ENCODE results near the gene RAI2. TPM values are rescaled to one million over a fixed set of nuclear protein-coding genes. Genes with fewer than 3 reads are reported as not detected.

RAI2 gene
- total RNA-seq, 1 donor, result 0.36 TPM

GRCh38 chrX:17817251-17817650, 43.8 kb downstream of the RAI2 start:
- no peaks in the 10 kb centered on the region for H3K36me3 ChIP-seq (ENCODE audit: insufficient read depth, low read length)
- peaks cover 10% of the 10 kb centered on the region for H3K4me1 ChIP-seq (ENCODE audit: insufficient read depth, low read length)
- H2AFZ ChIP-seq (ENCODE audit: low read length), result no peak overlapping the region
- H3K9me3 ChIP-seq (ENCODE audit: low read depth, low read length), result no peaks in the 10 kb centered on the region
- no peaks in the 10 kb centered on the region for H4K20me1 ChIP-seq (ENCODE audit: insufficient read depth, low read length)
- no peak overlapping the region for H3K27ac ChIP-seq (ENCODE audit: low read depth, low read length)
- no peak overlapping the region for H3K4me3 ChIP-seq (ENCODE audit: insufficient read depth, low read length)
- no peak for TF ChIP-seq CTCF (IDR thresholded peaks at IDR 0.05; ENCODE audit: extremely low read depth, low read depth, low read length)
- no peaks in the 10 kb centered on the region for H3K79me2 ChIP-seq (ENCODE audit: insufficient read depth, low read length)
- H3K4me2 ChIP-seq (ENCODE audit: insufficient read depth, low read length), result no peak overlapping the region
- no peaks in the 10 kb centered on the region for H3K27me3 ChIP-seq (ENCODE audit: insufficient read depth, low read length)
- DNase-seq (ENCODE audit: insufficient read length, low spot score, missing footprints), result peak; percentile 51

GRCh38 chrX:17814557-17814956, 46.5 kb downstream of the RAI2 start:
- DNase-seq (ENCODE audit: insufficient read length, low spot score, missing footprints), result peak; percentile 70
- Histone ChIP-seq H3K27ac (ENCODE audit: low read depth, low read length) (no peak overlapping the region), H4K20me1 (ENCODE audit: insufficient read depth, low read length) (no peaks in the 10 kb centered on the region), H3K4me1 (ENCODE audit: insufficient read depth, low read length) (peaks cover 10% of the 10 kb centered on the region), H3K9me3 (ENCODE audit: low read depth, low read length) (no peaks in the 10 kb centered on the region), H3K36me3 (ENCODE audit: insufficient read depth, low read length) (no peaks in the 10 kb centered on the region), H3K27me3 (ENCODE audit: insufficient read depth, low read length) (no peaks in the 10 kb centered on the region), H3K4me3 (ENCODE audit: insufficient read depth, low read length) (no peak overlapping the region), H3K79me2 (ENCODE audit: insufficient read depth, low read length) (no peaks in the 10 kb centered on the region), H2AFZ (ENCODE audit: low read length) (no peak overlapping the region), H3K4me2 (ENCODE audit: insufficient read depth, low read length) (no peak overlapping the region)
- TF ChIP-seq CTCF (IDR thresholded peaks at IDR 0.05; ENCODE audit: extremely low read depth, low read depth, low read length), result no peak

GRCh38 chrX:17814059-17814458, 47.0 kb downstream of the RAI2 start:
- H4K20me1 ChIP-seq (ENCODE audit: insufficient read depth, low read length), result no peaks in the 10 kb centered on the region
- no peaks in the 10 kb centered on the region for H3K36me3 ChIP-seq (ENCODE audit: insufficient read depth, low read length)
- no peak overlapping the region for H2AFZ ChIP-seq (ENCODE audit: low read length)
- H3K27me3 ChIP-seq (ENCODE audit: insufficient read depth, low read length), result no peaks in the 10 kb centered on the region
- H3K9me3 ChIP-seq (ENCODE audit: low read depth, low read length), result no peaks in the 10 kb centered on the region
- no peak overlapping the region for H3K4me2 ChIP-seq (ENCODE audit: insufficient read depth, low read length)
- peak; percentile 75 for DNase-seq (ENCODE audit: insufficient read length, low spot score, missing footprints)
- H3K4me3 ChIP-seq (ENCODE audit: insufficient read depth, low read length), result no peak overlapping the region
- no peak overlapping the region for H3K27ac ChIP-seq (ENCODE audit: low read depth, low read length)
- no peaks in the 10 kb centered on the region for H3K79me2 ChIP-seq (ENCODE audit: insufficient read depth, low read length)
- no peak for TF ChIP-seq CTCF (IDR thresholded peaks at IDR 0.05; ENCODE audit: extremely low read depth, low read depth, low read length)
- peaks cover 10% of the 10 kb centered on the region for H3K4me1 ChIP-seq (ENCODE audit: insufficient read depth, low read length)

- no peak for DNase-seq (ENCODE audit: insufficient read length, low spot score, missing footprints)
- H3K36me3 ChIP-seq (ENCODE audit: insufficient read depth, low read length), result no peaks in the 10 kb centered on the region
- H3K9me3 ChIP-seq (ENCODE audit: low read depth, low read length), result no peaks in the 10 kb centered on the region
- TF ChIP-seq CTCF (IDR thresholded peaks at IDR 0.05; ENCODE audit: extremely low read depth, low read depth, low read length), result no peak
- no peak overlapping the region for H3K4me2 ChIP-seq (ENCODE audit: insufficient read depth, low read length)
- no peak overlapping the region for H3K27ac ChIP-seq (ENCODE audit: low read depth, low read length)
- H3K27me3 ChIP-seq (ENCODE audit: insufficient read depth, low read length), result no peaks in the 10 kb centered on the region
- no peak overlapping the region for H2AFZ ChIP-seq (ENCODE audit: low read length)
- H3K79me2 ChIP-seq (ENCODE audit: insufficient read depth, low read length), result no peaks in the 10 kb centered on the region
- peaks cover 10% of the 10 kb centered on the region for H3K4me1 ChIP-seq (ENCODE audit: insufficient read depth, low read length)
- no peaks in the 10 kb centered on the region for H4K20me1 ChIP-seq (ENCODE audit: insufficient read depth, low read length)
- H3K4me3 ChIP-seq (ENCODE audit: insufficient read depth, low read length), result no peak overlapping the region
Measured at GRCh38 chrX:17813277-17813676, 47.8 kb downstream of the RAI2 start.

Data from osteoblast (primary cell).